ENCODE results near the gene FTO. TPM values are rescaled to one million over a fixed set of nuclear protein-coding genes. Genes with fewer than 3 reads are reported as not detected.

FTO gene
- total RNA-seq, 2 experiments from 2014 or later: 48.6 to 53.2 TPM

DNA sequence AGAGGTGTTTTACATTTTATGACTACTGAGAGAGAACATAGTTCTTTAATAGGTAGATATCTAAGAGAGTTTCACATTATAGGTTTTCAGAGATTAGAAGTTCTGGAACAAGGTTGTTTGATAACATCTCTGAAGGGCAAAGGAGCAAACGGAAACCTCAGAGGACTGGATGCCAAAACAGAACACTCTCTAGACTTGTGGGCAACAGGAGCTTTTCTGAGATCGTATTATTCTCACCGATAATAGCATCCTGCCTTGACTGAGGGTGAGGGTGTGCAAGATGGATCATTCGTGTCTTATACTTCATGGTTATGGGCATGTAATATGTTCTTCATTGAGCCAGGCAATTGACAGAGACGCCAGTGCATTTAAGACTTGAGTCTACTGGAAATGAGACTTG is 347.9 kb downstream of the FTO start:
- ATAC-seq (no peak), DNase-seq (no peak)
- TF ChIP-seq CTCF (IDR thresholded peaks at IDR 0.05): no peak
- Mint-ChIP-seq H3K4me1 (ENCODE audit: low read depth) (no peaks in the 10 kb centered on the region), H3K4me3 (no peak overlapping the region), H3K27ac (no peak overlapping the region), H3K9me3 (no peaks in the 10 kb centered on the region), H3K36me3 (ENCODE audit: low read depth) (peaks cover 3% of the 10 kb centered on the region), H3K27me3 (no peaks in the 10 kb centered on the region)
- intact Hi-C loops (cut with micrococcal nuclease): no loop called here
- ChIA-PET CTCF (interaction anchor here (1.5 kb wide), 1 partner anchor 16 kb away, joined by 4 read pairs; no protein-coding TSS in a partner anchor), POLR2A (no interaction called here)

DNA sequence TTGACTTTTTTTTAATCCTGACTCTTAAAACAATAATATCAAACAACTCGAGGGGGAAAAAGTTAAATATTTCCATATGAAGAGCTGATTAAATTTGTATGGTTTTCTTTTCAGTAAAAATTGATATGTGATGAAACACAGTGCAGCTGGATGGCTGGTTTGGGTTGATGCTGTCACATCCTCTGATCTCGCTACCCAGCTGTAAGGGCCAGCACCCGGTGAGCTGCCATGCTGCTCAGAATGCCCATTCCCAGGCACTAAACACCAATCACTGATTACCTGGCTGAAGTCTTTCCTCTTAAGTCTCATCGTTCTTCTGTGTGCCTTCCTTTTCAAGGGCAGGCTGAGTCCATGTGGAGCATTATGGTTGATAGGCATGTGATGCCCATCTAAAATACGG is 348.3 kb downstream of the FTO start:
- DNase-seq: no peak
- H3K36me3 Mint-ChIP-seq (ENCODE audit: low read depth): peaks cover 5% of the 10 kb centered on the region
- no peak for ATAC-seq
- intact Hi-C loops (cut with micrococcal nuclease): no loop called here
- no peak overlapping the region for H3K4me3 Mint-ChIP-seq
- ChIA-PET CTCF (no interaction called here), POLR2A (no interaction called here)
- H3K9me3 Mint-ChIP-seq: no peaks in the 10 kb centered on the region
- H3K27me3 Mint-ChIP-seq: no peaks in the 10 kb centered on the region
- no peaks in the 10 kb centered on the region for H3K4me1 Mint-ChIP-seq (ENCODE audit: low read depth)
- no peak overlapping the region for H3K27ac Mint-ChIP-seq
- TF ChIP-seq CTCF (IDR thresholded peaks at IDR 0.05): no peak

DNA sequence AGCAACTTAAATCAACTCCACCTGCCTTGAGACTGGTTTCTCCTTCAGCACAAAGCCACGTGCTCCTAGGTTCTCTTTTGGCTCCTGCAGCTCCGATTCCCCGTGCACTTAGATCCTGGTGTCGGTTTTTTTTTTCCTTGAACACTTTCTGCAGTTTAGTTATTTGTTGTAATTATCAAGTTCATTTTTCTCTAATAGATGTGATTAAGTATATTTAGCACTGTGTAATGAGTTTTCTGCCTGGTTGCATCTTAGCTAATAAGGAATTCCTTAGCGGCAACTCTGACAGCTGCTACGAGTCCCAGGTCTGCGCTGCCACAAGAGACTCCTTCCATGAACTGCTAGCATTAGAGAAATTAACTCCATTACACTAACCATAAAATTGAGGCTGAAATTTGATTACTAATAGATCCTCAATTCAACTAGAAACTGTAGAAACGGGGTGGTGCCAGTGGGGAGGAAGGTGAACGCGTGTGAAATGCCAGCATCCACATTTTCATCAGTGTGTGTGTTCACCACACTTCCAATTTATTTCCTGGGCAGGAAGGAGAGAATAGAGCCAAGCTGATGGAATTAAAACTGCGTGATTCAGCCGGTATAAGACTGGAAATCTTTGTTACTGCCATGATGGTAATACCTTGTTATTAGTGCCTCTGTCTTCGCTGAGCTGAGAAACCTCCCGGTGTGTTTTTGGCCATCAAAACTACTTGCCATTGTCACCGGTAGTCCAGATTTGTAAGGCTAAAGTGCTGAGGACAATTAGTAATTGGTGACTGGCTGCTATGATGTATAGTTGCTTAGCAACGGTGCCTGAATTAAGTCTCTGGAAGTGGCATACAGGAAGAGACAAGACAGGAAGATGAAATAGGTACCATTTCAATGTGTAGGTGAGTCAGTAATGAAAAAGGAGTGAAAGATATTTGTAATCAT is 350.2 kb downstream of the FTO start:
- Mint-ChIP-seq H3K4me3 (no peak overlapping the region), H3K9me3 (no peaks in the 10 kb centered on the region), H3K4me1 (ENCODE audit: low read depth) (no peaks in the 10 kb centered on the region), H3K36me3 (ENCODE audit: low read depth) (peaks cover 9% of the 10 kb centered on the region), H3K27ac (no peak overlapping the region), H3K27me3 (no peaks in the 10 kb centered on the region)
- CTCF ChIA-PET: no interaction called here
- POLR2A ChIA-PET: no interaction called here
- DNase-seq (no peak), ATAC-seq (no peak)
- no peak for TF ChIP-seq CTCF (IDR thresholded peaks at IDR 0.05)
- intact Hi-C loops (cut with micrococcal nuclease): no loop called here

DNA sequence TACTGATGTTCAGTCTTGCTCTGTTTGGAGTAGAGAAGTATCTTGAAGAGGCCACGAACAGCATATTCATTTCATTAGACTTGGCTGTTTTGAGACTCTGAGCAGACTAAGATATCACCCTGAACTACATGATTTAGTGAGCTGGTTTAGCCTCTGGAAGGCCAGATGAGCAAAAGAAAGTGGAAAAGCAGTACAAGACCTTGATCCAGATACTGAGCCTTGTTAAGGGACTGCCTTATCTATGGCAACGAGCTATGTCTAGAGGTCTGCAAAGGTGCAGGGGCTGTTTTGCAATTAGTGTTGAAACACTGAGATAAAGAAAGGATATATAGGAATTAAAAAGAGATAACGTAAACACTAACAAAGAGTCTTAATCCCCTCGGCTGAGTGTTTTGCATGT is 351.2 kb downstream of the FTO start:
- Mint-ChIP-seq H3K9me3 (no peaks in the 10 kb centered on the region), H3K27me3 (no peaks in the 10 kb centered on the region), H3K4me3 (no peak overlapping the region), H3K36me3 (ENCODE audit: low read depth) (peaks cover 9% of the 10 kb centered on the region), H3K27ac (no peak overlapping the region), H3K4me1 (ENCODE audit: low read depth) (no peaks in the 10 kb centered on the region)
- intact Hi-C loops (cut with micrococcal nuclease): no loop called here
- ChIA-PET POLR2A (no interaction called here), CTCF (no interaction called here)
- ATAC-seq (no peak), DNase-seq (no peak)
- no peak for TF ChIP-seq CTCF (IDR thresholded peaks at IDR 0.05)

DNA sequence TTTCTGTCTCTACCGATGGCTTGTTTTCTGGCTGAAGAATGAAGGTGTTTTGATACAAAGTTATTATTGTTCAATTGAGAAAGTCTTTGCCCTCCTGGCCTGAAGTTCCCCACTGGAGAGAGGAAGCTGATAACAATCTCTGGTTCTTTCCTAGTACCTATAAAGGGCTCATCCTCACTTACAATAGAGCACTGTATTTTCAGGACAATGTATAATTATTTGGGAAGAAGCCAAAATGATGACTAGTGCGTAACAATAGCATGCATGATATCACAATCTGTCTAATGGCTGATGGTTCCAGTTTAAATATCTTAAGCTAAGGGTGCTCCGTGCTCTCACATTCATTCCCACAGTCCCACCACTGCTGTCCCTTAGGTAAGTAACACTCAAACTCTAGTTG is 351.9 kb downstream of the FTO start:
- ATAC-seq (no peak), DNase-seq (no peak)
- Mint-ChIP-seq H3K36me3 (ENCODE audit: low read depth) (peaks cover 9% of the 10 kb centered on the region), H3K27ac (no peak overlapping the region), H3K27me3 (no peaks in the 10 kb centered on the region), H3K4me1 (ENCODE audit: low read depth) (no peaks in the 10 kb centered on the region), H3K9me3 (no peaks in the 10 kb centered on the region), H3K4me3 (no peak overlapping the region)
- POLR2A ChIA-PET: no interaction called here
- TF ChIP-seq CTCF (IDR thresholded peaks at IDR 0.05): no peak
- CTCF ChIA-PET: no interaction called here
- intact Hi-C loops (cut with micrococcal nuclease): no loop called here

Data from activated CD8-positive, alpha-beta T cell treated with anti-CD3 and anti-CD28 coated beads for 36 hours (primary cell).